GM12891 (cell line): ENCODE results near the gene TRIM59.

Experiments used
- POLR2A ChIP-seq: IDR thresholded peaks from 2 replicates; pipeline ENCODE4 v1.6.1; 2011; ENCODE audit warnings: low read depth, low read length, control low read depth
- POLR2AphosphoS5 ChIP-seq: IDR thresholded peaks from 2 replicates; pipeline ENCODE4 v1.6.1; 2011; ENCODE audit warnings: low read depth, low read length, control low read depth
- TAF1 ChIP-seq: IDR thresholded peaks from 2 replicates; pipeline ENCODE4 v1.6.1; 2011; ENCODE audit warnings: low read depth, low read length, control low read depth

DNA sequence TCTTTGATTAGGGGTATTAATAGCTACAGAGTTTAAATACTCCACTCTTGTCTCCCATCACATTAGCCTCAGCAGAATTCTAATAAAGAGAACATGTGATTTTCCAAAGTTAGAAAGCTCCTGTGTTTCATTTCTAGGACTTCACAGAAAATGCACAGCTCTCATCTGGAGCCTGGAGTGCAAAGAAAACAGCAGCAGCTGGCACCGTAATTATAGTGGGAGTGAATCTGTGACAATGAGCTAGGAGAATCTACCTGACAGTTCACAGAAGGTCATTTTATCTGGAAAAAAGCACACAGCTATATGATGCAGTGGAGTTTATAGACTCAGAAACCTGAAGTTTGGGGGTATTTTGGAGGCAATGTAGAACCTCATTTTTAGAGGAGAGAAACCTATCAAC is 5.4 kb upstream of the TRIM59 start:
- TF ChIP-seq POLR2A, result no peak
- TF ChIP-seq TAF1, result no peak
- TF ChIP-seq POLR2AphosphoS5, result no peak
